SJSA1 (cell line): ENCODE measurements around the gene TBPL2. TPM values are rescaled to one million over a fixed set of nuclear protein-coding genes. Genes with fewer than 3 reads are reported as not detected.
"Not testable (repeated sequence)": the region's sequence is repeated elsewhere in the genome, so short reads cannot be mapped to it uniquely, and the experiment has no call there.

Experiments
- DNase-seq, 2 experiments: peaks; one replicate each; pipeline ENCODE4 v3.0.0-alpha.2; 2015 to 2020; ENCODE audit warnings: low spot score in 2 of 2, low read depth in 1 of 2
- H3K27ac ChIP-seq: fragments of 250-450 bp; sonication (Bioruptor Pico); 2 replicates; pipeline ENCODE4 v1.5.1; 2020; ENCODE audit warnings: mild to moderate bottlenecking, moderate library complexity
- H3K27me3 ChIP-seq: fragments of 250-450 bp; sonication (Bioruptor Pico); replicated peaks from 2 replicates; pipeline ENCODE4 v1.5.1; 2020; ENCODE audit warnings: mild to moderate bottlenecking, moderate library complexity
- H3K36me3 ChIP-seq: fragments of 250-450 bp; sonication (Bioruptor Pico); 2 replicates; pipeline ENCODE4 v1.5.1; 2020; ENCODE audit warnings: mild to moderate bottlenecking
- H3K4me1 ChIP-seq: fragments of 250-450 bp; sonication (Bioruptor Pico); replicated peaks from 2 replicates; pipeline ENCODE4 v1.6.1; 2021; ENCODE audit warnings: mild to moderate bottlenecking
- H3K4me3 ChIP-seq: fragments of 250-450 bp; sonication (Bioruptor Pico); 2 replicates; pipeline ENCODE4 v1.5.1; 2020; ENCODE audit warnings: mild to moderate bottlenecking
- H3K9me3 ChIP-seq: fragments of 250-450 bp; sonication (Bioruptor Pico); replicated peaks from 2 replicates; pipeline ENCODE4 v1.5.1; 2020; ENCODE audit warnings: mild to moderate bottlenecking
- total RNA-seq: library from RNA; depleted of rRNA; stranded (reverse); fragments of >200 nt; shearing (Covaris generic); gene quantifications from 2 replicates; pipeline ENCODE4 v1.2.3, GENCODE V29; 2014; rRNA removed

The TBPL2 gene
- total RNA-seq, result not detected in 2 replicates

GRCh38 chr14:55440385-55440784, at the start of gene TBPL2:
Gene TBPL2, minus strand, starts transcription at chr14:55440616. Its CDS starts 167 bp downstream, at chr14:55440449.
- no peak within 1 kb of the TSS for H3K4me3 ChIP-seq
- H3K27ac ChIP-seq, result no peak within 1 kb of the TSS
- no peaks in the 10 kb centered on the region for H3K27me3 ChIP-seq
- H3K4me1 ChIP-seq, result no peaks in the 10 kb centered on the region
- H3K36me3 ChIP-seq, result no peaks in the 10 kb centered on the region
- DNase-seq, result no peak
- H3K9me3 ChIP-seq, result no peaks in the 10 kb centered on the region

- DNase-seq, result no peak
- peaks cover 13% of the 10 kb centered on the region for H3K4me1 ChIP-seq
- H3K9me3 ChIP-seq, result no peaks in the 10 kb centered on the region
- no peaks in the 10 kb centered on the region for H3K27me3 ChIP-seq
- H3K27ac ChIP-seq, result no peak overlapping the region
- no peaks in the 10 kb centered on the region for H3K36me3 ChIP-seq
- no peak overlapping the region for H3K4me3 ChIP-seq
These were observed 47.8 kb upstream of the TBPL2 start for GRCh38 chr14:55488204-55488603.

- no peak overlapping the region for H3K27ac ChIP-seq
- no peak overlapping the region for H3K4me3 ChIP-seq
- no peaks in the 10 kb centered on the region for H3K9me3 ChIP-seq
- peak in 1 of 2 experiments; percentile 24 for DNase-seq
- peaks cover 12% of the 10 kb centered on the region for H3K4me1 ChIP-seq
- no peaks in the 10 kb centered on the region for H3K36me3 ChIP-seq
- no peaks in the 10 kb centered on the region for H3K27me3 ChIP-seq
These were observed 42.7 kb upstream of the TBPL2 start for GRCh38 chr14:55482936-55483605.

GRCh38 chr14:55481769-55482168, 41.4 kb upstream of the TBPL2 start:
- no peak for DNase-seq
- H3K27ac ChIP-seq, result no peak overlapping the region

GRCh38 chr14:55477680-55478079, 37.3 kb upstream of the TBPL2 start:
- DNase-seq, result no peak
- H3K27ac ChIP-seq, result no peak overlapping the region
- no peaks in the 10 kb centered on the region for H3K36me3 ChIP-seq
- H3K9me3 ChIP-seq, result no peaks in the 10 kb centered on the region
- peaks cover 2% of the 10 kb centered on the region for H3K4me1 ChIP-seq
- no peaks in the 10 kb centered on the region for H3K27me3 ChIP-seq
- H3K4me3 ChIP-seq, result no peak overlapping the region

More at GRCh38 chr14:55481769-55482168, 41.4 kb upstream of the TBPL2 start:
- Histone ChIP-seq H3K27me3 (no peaks in the 10 kb centered on the region), H3K9me3 (no peaks in the 10 kb centered on the region), H3K4me3 (no peak overlapping the region), H3K4me1 (peaks cover 12% of the 10 kb centered on the region), H3K36me3 (no peaks in the 10 kb centered on the region)

GRCh38 chr14:55476448-55476847, 36.0 kb upstream of the TBPL2 start:
- not testable (repeated sequence) for DNase-seq, H3K27me3 ChIP-seq, H3K27ac ChIP-seq, H3K4me3 ChIP-seq, H3K9me3 ChIP-seq, H3K36me3 ChIP-seq, H3K4me1 ChIP-seq

DNA sequence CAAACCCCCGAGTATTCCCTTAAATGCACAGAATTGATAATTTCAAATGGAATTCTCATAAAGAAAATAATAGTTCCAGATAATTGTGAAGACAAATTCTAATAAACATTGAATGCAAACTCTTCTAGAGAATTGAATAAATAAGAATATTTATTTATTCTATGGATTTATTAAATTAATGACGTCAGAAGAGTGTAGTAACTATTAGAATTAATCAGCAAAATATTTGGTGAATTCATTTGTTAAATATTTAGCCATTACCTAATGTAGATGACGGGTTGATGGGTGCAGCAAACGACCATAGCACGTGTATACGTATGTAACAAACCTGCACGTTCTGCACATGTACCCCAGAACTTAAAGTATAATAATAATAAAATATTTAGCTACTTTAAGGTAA, 33.4 kb upstream of the TBPL2 start:
- H3K4me3 ChIP-seq, result no peak overlapping the region
- H3K36me3 ChIP-seq, result no peaks in the 10 kb centered on the region
- peaks cover 10% of the 10 kb centered on the region; the same call in 1 of the 2 replicates for H3K4me1 ChIP-seq
- DNase-seq, result no peak
- H3K9me3 ChIP-seq, result no peaks in the 10 kb centered on the region
- no peak overlapping the region for H3K27ac ChIP-seq
- no peaks in the 10 kb centered on the region for H3K27me3 ChIP-seq

GRCh38 chr14:55470025-55470424, 29.6 kb upstream of the TBPL2 start:
- no peak for DNase-seq
- peaks cover 10% of the 10 kb centered on the region; the same call in 1 of the 2 replicates for H3K4me1 ChIP-seq
- no peaks in the 10 kb centered on the region for H3K27me3 ChIP-seq
- H3K27ac ChIP-seq, result no peak overlapping the region
- H3K36me3 ChIP-seq, result no peaks in the 10 kb centered on the region
- no peaks in the 10 kb centered on the region for H3K9me3 ChIP-seq
- no peak overlapping the region for H3K4me3 ChIP-seq

- Histone ChIP-seq H3K4me3 (no peak overlapping the region), H3K27ac (no peak overlapping the region), H3K4me1 (peaks cover 16% of the 10 kb centered on the region; the same call in 1 of the 2 replicates)
These were observed 26.9 kb upstream of the TBPL2 start for GRCh38 chr14:55467307-55467706.

DNA sequence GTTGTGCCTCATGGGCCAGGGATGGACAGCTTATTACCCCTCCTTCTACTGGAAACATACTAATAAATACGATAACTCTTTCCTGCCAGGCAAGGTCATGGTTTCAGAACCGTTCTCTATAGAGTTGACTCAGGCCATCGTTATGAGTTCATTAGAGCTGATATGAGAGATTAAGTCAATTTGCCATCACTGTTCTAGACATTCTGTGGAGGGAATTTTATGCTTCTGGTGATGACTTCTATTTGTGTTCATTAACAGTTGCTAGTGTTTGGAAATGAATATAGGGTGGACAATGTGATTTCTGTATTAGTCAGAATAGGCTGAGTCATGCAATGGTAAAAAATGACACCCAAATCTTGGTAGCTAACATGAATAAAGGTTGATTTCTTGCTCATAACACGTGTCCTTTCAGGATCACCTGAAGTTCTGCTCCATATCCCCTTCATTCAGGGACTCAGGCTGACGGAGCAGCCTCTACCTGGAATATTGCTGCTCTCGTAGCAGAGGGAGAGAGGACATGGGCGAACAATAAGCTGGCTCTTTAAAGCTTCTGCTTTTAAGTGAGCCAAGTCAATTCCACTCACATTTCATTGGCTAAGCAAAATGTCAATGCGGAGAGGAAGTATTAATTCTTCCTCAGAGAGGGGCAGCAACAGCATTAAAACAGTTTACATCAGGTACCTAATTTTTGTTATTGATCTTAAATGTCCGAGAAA, 18.5 kb upstream of the TBPL2 start:
- H3K9me3 ChIP-seq, result no peaks in the 10 kb centered on the region
- peak overlapping the region; percentile 35; the same call in 1 of the 2 replicates for H3K27ac ChIP-seq
- peak in 1 of 2 experiments; percentile 50 for DNase-seq

More at GRCh38 chr14:55467307-55467706, 26.9 kb upstream of the TBPL2 start:
- no peak for DNase-seq
- no peaks in the 10 kb centered on the region for H3K9me3 ChIP-seq
- no peaks in the 10 kb centered on the region for H3K27me3 ChIP-seq
- no peaks in the 10 kb centered on the region for H3K36me3 ChIP-seq

DNA sequence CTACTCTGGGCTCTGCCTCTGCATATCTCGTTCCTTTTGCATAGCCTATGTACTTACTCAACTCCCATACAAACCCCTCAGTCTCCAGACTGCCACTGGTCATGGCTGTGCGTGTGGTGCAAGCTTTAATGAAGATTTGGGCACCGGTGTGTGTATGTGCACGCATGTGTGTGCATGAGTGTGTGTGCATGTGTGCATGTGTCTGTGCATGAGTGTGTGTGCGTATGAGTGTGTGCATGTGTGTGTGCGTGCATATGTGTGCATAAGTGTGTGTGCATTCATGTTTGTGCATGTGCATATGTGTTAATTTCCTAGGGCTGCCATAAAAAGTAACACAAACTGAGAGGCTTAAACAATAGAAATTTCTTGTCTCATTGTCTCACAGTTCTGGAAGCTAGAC, 17.1 kb upstream of the TBPL2 start:
- no peaks in the 10 kb centered on the region for H3K27me3 ChIP-seq
- H3K4me1 ChIP-seq, result peaks cover 37% of the 10 kb centered on the region
- DNase-seq, result no peak
- no peak overlapping the region for H3K4me3 ChIP-seq
- no peaks in the 10 kb centered on the region for H3K36me3 ChIP-seq
- no peak overlapping the region for H3K27ac ChIP-seq
- H3K9me3 ChIP-seq, result no peaks in the 10 kb centered on the region

More for the DNA sequence above, 18.5 kb upstream of the TBPL2 start:
- no peak overlapping the region for H3K4me3 ChIP-seq
- H3K4me1 ChIP-seq, result peaks cover 35% of the 10 kb centered on the region
- H3K27me3 ChIP-seq, result no peaks in the 10 kb centered on the region
- no peaks in the 10 kb centered on the region for H3K36me3 ChIP-seq

GRCh38 chr14:55456411-55456810, 16.0 kb upstream of the TBPL2 start:
- DNase-seq, H3K27ac ChIP-seq, H3K4me3 ChIP-seq, H3K9me3 ChIP-seq, H3K36me3 ChIP-seq, H3K27me3 ChIP-seq: not testable (repeated sequence)
- H3K4me1 ChIP-seq, result peaks cover 37% of the 10 kb centered on the region

DNA sequence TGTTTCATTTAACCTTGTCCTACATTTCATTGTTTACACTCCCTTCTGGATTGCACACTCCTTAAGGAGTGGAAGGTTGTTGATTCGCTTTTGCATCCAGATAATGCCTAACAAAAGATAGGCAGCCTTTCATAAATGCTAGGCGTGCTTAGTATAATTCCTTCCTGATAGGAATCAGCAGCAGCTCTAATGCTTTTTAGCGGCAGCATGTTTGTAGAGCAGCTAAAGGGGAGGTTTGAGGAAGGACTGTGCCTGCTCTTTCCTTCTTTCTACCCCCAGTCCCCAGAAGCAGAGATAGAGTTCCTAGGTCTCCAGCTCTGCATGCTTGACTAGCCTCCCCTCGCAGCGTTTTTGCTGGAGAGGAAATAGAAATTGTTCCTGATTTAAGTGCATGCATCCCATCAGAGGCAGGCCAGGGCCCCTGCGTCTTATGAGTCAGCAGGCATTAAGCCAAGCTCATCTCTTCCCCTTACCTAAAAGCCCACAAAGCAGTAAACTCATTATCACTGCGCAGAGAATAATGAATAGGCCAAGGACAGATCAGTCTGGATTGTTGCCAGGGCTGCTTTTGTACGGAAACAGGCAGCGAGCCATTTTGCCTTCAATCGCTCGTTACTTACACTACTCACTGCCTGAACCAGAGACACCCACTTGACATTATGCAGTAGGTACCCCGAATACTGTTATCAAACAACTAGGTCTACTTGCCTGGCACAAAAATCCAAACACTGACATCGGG, 14.0 kb upstream of the TBPL2 start:
- peak; percentile 63 to 70 for DNase-seq

DNA sequence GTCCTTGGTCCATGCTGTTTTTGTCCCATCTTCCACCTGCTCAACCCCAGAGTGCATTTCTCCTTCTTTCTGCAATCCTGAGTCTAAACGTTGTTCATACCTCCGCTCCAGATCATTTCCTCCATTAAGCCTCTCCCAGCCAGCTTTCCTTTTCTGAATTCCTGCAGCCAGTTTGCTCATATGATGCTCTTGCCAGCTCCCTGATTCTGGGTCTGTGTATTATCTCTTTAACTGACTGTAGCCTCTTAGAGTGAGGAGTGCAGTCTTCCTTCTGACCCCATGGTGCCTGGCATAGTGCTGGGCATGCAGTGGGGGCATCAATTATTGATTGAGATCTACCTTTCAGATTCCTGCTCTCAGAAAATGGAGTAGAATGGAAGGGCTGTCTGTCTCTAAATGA, 11.5 kb upstream of the TBPL2 start:
- Histone ChIP-seq H3K36me3 (no peaks in the 10 kb centered on the region), H3K4me1 (peaks cover 48% of the 10 kb centered on the region), H3K27ac (no peak overlapping the region), H3K27me3 (no peaks in the 10 kb centered on the region), H3K9me3 (no peaks in the 10 kb centered on the region), H3K4me3 (no peak overlapping the region)
- no peak for DNase-seq

More for the DNA sequence above, 14.0 kb upstream of the TBPL2 start:
- Histone ChIP-seq H3K4me3 (no peak overlapping the region), H3K27ac (peak overlapping the region; percentile 38), H3K4me1 (peaks cover 42% of the 10 kb centered on the region), H3K27me3 (no peaks in the 10 kb centered on the region), H3K36me3 (no peaks in the 10 kb centered on the region), H3K9me3 (no peaks in the 10 kb centered on the region)
